ENCODE results near the gene BLVRB.
A peak's percentile ranks its signal among the peaks of the same experiment; 100 is the strongest.
"Not testable (repeated sequence)": the region's sequence is repeated elsewhere in the genome, so short reads cannot be mapped to it uniquely, and the experiment has no call there.

Gene BLVRB

DNA sequence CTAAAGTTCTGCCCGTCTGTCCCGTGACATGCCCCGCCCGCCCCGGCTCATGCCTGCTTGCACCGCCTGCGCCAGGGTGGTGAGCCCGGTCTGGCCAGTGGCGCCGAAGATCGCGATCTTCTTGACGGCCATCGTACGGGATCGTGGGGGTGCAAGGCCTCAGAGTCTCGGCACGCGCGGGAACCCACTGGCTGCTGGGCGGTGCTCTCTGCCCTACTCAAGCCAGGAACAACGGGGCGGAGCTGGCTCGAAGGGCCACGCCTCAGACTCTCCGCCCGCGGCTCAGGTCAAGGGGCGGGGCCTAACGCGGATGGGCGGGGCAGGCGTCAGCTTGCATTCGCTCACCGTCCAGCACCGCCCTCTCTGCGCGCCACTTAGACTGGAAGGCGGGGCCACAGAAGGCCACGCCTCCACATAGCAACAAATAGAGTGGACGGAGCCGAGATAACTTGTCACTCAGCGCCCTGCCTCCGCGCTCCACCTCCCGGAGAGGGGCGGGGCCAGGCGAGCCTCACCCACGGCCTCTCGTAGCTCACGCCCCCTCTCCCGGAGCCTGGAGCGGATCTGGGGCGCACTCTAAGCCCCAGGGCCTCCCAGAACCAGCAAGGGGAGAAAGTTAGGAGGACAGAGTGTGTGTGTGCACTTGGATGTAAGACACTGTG is at the start of gene BLVRB:
BLVRB (minus strand) TSS at position 189 of the 662 bp plus-strand sequence; CDS start at position 132, 57 bp downstream.
- DNase-seq: peak; percentile 100

DNA sequence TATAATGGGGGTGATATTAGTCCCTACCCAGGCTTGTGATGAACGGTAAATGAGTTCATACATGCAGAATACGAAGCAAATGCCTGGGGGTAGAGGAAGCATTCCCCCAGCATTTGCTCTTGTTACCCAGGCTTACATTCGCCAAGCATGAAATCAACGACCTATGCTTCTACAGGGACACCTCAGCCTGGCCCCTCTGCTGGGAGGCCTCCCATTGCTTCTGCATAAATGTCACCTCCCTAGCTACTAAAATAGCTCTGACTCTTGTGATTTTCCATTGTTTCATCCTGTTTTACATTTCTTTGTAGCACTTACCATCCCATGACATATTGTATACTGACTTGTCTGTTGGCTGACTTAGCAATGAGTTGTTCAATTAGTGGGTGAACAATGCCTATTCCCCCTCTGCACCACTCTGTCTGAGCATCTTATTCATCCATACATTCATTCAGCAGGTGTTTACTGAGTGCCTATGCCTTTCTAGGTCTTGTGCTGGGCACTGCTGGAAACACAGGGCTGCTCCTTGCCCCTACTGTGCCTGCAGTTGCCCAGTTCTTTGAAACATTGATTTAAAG is 48.3 kb upstream of the BLVRB start:
- DNase-seq: no peak

DNA sequence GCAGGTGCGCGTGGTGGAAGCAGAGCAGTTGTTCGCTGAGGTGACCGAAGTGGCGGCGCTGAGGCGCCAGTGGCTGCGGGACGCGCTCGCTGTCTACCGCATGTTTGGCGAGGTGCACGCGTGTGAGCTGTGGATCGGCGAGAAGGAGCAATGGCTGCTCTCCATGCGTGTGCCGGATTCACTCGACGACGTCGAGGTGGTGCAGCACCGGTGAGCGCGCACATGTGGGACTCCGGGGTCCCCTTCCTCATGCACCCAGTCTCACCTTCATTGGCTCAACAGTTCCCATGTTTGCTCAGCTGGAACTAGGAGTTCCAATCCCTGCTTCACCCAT is 47.8 kb upstream of the BLVRB start:
- no peak for DNase-seq

DNA sequence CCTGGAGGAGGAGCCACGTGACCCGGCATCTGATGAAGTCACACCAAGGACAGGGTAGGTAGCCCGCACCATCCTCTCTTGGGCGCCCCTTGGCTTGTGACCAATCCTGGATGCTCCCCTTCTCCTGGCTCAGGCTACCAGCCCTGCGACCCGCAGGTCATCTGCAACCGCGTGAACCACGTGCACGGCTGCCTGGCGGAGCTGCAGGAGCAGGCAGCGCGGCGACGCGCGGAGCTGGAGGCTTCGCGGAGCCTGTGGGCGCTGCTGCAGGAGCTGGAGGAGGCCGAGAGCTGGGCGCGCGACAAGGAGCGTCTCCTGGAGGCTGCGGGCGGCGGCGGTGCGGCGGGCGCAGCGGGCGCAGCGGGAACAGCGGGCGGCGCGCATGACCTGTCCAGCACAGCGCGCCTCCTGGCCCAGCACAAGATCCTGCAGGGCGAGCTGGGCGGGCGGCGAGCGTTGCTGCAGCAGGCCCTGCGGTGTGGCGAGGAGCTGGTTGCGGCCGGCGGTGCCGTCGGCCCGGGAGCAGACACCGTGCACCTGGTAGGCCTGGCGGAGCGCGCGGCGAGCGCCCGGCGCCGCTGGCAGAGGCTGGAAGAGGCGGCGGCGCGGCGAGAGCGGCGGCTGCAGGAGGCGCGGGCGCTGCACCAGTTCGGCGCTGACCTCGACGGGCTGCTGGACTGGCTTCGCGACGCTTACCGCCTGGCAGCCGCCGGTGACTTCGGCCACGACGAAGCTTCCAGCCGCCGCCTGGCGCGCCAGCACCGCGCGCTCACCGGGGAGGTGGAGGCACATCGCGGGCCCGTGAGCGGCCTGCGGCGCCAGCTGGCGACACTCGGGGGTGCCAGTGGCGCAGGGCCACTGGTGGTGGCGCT is 47.2 kb upstream of the BLVRB start:
- DNase-seq: no peak

DNA sequence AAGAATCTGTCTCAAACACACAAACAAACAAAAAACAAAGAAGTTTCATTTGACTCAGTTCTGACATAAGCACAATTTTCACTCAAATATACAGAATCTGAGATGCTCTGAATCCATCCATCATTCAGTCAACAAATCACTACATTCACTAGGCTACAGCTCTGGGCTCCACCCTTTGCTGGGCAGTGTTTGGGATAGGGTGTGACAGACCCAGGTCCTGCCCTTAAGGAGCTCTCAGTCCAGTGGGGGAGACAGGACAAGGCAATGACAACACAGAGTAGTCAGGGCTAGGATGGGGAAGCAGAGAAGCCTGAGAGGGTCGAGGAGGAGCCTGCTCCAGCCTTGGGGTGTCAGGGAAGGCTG is 46.5 kb upstream of the BLVRB start:
- DNase-seq: no peak

DNA sequence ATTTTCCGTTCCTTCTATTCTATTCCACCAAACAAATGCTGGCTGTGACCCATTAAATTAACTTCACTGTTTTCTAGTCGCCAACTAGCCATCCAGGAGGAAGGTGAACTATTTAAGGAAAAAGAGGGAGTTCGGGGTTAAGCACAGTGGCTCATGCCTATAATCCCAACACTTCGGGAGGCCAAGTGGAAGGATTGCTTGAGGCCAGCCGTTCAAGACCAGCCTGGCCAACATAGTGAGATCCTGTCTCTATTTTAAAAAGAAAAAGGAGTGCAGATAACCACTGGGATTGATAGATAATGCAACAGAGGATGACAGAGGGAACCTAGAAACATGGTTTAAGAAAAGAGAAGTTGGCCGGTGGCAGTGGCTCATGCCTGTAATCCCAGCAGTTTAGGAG is 45.9 kb upstream of the BLVRB start:
- no peak for DNase-seq

DNA sequence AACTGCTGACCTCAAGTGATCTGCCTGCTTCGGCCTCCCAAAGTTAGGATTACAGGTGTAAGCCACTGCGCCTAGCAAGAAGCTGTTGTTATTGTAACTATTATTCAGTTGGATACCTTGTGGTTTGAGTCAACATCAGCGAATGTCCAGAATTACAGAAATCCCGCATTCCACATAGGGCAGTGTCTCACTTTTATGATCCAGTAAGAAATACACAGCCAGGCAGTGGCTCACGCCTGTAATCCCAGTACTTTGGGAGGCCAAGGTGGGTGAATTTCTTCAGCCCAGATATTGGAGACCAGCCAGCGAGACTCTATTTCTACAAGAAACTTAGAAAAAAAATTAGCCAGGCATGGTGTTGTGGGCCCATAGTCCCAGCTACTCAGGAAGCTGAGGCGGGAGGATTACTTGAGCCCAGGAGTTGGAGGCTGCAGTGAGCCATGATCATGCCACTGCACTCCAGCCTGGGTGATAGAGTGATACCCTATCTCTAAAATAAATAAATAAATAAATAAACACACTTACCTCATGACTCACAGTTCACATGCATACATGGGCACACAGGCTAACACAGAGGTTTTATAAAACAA is 45.1 kb upstream of the BLVRB start:
- no peak for DNase-seq

DNA sequence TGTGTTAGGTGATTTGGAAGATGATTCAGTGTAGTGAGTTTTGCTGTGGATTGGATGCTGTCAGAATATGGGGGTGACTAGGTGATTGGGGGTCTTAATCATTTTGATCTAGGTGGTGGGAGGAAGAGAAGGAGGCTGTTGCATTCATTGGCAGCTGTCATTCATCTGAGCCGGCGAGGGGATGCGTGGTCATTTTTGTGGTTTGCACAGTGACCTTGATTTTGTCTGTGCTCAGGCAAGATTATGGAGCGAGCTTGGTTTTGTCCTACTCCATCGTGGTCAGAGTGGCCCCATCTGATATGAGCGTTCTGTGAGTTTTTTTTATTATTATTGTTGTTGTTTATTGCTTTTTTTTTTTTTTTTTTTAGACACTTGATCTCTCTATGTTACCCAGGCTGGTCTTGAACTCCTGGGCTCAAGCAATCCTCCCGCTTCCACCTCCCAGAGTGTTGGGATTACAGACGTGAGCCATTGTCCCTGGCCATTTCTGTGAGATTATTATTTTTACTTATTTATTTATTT is 43.3 kb upstream of the BLVRB start:
- no peak for DNase-seq

DNA sequence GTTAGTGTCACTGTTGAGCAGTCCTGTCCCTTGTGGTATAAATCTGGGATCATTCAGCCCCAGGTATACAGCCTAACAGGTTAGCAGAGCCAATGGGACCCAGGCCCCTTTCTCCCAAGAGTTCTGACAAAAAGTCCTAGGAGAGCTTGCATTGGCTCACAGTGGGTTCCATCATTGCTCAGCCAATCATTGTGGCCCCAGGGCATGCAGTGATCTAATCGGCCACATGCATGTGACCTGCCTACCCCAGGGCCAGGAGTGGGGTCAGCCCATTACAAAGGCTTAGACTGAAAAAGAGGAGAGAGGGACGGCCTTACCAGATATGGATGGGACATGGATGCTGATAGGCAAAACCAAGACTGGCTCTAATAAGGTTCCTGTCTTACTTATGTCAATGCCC is 42.3 kb upstream of the BLVRB start:
- no peak for DNase-seq

DNA sequence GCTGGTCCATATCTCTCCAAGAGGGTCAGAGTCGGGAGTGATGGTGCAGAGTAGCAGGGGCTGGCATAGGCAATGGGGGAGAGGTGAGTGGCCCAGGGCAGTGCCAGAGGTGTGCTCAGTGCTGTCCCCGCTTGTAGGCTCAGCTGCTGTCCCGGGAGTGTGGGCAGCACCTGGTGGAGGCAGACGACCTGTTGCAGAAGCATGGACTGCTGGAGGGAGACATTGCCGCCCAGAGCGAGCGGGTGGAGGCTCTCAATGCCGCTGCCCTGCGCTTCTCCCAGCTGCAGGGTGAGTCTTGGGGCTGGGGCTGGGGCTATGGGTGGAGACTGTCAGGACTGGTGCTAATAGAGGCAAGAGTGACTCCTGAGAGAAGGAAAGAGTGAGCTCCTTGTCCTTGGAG is 40.6 kb upstream of the BLVRB start:
- DNase-seq: no peak

DNA sequence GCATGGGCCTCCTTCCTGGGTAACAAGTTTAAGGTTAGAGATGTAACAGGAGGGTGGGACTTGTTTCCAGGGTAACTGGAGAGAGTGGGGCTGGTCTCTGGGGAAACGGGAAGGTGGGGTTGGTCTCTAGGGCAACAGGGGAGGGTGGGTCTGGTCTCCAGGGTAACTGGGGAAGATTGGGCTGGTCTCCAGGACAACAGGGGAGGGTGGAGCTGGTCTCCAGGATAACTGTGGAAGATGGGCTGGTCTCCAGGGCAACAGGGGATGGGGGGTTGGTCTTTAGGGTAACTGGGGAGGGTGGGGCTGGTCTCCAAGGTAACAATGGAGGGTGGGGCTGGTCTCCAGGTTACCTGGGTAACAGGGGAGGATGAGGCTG is 37.8 kb upstream of the BLVRB start:
- no peak for DNase-seq

DNA sequence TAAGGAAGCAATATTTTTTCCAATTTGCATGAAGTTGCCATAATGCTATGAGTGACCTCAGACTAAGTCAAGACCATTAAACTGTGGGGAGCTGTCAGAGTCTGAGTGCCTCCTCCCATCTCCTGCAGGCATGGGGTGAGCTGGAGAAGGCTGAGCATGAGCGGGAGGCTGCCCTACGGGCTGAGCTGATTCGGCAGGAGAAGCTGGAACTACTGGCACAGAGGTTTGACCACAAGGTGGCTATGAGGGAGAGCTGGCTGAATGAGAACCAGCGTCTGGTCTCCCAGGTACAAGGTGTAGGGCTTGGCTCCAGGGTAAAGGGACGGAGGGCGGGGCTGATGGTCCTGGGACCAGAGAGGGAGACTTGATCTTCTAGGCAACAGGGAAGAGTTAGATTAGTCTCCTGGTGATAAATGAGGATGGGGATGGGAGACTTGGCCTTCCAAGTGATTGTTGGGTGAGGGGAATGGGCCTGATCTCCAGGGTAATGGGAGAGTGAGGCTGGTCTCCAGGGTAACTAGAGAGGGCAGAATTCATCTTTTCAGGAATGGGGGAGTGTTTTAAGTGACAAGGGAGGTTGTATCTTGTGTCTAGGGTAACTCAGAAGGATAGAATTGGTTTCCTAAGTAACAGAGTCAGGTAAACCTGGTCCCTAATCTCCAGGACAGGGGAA is 37.2 kb upstream of the BLVRB start:
- no peak for DNase-seq

DNA sequence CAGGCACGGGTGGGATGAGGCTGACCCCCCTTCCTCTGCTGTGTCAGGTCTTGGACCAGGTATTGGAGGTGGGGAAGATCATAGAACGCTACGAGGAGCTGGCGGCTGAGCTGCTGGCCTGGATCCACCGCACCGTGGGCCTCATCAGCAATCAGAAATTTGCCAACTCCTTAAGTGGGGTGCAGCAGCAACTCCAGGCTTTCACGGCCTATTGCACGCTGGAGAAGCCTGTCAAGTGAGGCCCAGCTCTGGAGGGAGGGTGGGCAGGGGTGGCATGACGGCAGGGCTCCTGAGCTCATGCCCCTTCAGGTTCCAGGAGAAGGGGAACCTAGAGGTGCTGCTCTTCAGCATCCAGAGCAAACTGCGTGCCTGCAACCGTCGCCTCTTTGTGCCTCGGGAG is 36.5 kb upstream of the BLVRB start:
- no peak for DNase-seq

DNA sequence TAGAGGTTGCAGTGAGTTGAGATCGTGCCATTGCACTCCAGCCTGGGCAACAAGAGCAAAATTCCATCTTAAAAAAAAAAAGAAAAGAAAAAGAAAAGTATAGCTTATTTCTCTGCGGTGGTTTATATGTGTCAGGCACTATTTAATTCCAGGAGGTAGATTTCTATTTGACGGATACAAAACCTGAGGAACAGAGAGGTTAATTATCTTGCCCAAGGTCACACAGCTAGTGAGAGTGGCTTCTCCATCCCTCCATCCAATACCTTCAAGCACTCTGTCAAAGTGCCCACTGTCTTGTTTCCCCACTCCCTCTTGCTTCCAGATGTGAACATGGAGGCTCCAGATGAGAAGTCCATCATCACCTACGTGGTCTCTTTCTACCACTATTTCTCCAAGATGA is 36.1 kb upstream of the BLVRB start:
- no peak for DNase-seq

DNA sequence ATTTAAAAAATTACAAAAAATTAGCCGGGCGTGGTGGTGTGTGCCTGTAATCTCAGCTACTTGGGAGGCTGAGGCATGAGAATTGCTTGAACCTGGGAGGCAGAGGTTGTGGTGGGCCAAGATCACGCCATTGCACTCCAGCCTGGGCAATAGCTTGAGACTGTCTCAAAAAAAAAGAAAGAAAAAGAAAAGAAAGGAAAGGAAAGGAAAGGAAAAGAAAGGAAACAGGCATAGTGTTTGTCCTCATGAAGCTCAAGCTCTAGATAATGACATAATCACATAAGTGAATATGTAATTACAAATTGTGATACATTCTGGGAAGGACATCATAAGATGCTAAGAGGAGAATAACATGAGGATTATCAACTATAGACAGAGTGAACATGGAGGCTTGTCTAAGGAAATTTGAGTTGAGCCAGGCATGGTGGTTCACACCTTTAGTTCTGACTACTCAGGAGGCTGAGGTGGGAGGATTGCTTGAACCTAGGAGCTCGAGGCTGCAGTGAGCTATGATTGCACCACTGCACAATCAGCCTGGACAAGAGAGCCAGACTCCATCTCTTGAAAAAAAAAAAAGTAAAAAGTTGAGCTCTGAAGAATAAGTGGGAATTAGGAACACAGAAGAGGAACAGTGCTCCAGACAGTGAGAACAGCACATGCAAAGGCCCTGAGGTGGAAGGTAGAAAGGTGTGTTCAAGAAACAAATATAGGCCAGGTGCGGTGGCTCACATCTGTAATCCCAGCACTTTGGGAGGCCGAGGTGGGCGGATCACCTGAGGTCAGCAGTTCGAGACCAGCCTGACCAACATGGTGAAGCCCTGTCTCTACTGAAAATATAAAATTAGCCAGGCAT is 35.4 kb upstream of the BLVRB start:
- DNase-seq: not testable (repeated sequence)

DNA sequence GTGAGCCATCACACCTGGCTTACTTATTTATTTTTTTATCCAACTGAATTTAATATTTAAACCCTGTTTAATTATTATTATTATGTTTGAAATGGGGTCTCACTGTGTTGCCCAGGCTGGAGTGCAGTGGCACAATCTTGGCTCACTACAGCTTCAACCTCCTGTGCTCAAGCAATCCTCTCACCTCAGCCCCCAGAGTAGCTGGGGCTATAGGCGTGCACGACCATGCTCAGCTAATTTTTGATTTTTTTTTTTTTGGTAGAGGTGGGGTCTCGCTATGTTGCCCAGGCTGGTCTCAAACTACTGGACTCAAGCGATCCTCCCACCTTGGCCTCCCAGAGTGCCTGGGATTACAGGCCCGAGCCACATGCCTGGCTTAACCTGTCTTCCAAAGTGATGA is 33.8 kb upstream of the BLVRB start:
- no peak for DNase-seq

DNA sequence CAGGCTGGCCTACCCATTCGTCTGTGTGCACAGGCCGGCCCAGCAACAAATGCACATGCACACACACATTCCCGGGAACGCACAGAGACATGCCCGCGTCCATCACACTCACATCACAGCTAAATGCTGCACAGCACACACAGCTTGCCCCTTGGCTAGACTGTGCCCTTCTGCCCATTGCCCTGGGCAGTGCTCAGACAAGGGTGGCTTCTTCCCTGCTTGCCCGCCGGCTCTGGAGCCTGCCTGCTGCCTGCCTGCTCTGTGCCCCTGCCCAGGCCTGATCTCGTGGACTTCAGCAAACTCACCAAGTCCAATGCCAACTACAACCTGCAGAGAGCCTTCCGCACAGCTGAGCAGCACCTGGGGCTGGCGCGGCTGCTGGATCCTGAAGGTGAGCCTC is 31.7 kb upstream of the BLVRB start:
- no peak for DNase-seq

DNA sequence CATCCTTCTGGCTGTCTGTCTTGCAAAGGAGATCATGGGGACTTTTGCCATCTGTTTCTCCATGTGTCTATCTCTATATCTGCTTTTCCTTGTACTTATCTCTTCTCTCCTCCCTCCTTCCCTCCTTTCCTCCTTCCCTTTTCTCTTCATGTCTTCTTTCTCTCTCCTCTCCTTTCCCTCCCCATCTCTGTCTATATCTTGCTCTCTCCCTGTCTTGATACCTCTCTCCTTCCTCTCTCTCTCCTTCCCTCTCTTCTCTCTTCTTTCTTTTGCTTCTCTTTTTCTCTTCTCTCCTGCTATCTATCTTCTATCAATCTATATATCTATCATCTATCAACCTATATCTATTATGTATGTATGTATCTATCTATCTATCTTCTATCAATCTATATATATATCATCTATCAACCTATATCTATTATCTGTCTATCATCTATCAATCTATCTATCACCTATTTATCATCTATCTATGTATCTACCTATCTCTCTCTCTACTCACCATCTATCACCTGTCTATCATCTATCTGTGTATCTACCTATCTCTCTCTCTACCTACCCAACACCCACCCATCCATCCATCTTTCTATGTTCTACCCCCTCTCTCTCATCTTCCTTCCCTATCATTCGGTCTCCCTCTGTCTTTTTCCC is 28.8 kb upstream of the BLVRB start:
- DNase-seq: no peak

DNA sequence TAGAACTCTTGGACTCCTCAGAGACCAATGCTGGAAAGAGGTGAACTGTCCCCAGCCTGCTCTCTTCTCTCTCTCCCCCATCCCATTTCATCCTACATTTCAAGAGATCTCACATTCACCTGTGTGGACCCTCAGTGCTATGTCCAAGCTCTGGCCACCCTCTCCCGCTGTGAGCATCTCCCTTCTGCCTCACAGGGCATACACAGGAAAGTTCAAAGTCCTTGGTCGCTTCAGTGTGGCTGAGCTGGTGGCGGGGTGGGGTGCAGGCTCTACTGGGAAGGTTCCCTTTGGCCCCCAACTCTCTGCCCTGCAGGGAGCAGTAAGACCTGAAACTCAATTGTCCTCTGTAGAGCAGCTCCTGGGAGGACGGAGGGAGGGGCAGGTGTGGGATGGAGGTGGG is 28.2 kb upstream of the BLVRB start:
- DNase-seq: no peak

DNA sequence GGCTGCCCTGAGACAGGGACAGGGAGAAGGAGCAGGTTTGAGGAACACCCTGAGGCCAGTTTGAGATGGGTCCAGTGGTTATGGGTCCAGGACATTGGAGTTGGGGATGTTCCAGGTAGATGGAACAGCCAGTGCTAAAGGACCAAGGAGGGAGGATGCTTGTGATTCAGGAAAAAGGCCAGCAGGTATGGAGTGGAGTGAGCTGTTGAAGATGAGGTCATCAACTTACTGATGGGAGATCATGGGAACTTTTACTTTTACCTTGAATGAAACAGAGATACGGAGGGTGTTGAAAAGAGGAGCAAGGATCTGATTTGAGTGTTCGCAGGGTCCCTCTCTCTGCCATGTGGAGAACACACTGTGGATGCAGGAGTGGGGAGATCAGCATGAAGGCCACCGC is 26.7 kb upstream of the BLVRB start:
- no peak for DNase-seq

DNA sequence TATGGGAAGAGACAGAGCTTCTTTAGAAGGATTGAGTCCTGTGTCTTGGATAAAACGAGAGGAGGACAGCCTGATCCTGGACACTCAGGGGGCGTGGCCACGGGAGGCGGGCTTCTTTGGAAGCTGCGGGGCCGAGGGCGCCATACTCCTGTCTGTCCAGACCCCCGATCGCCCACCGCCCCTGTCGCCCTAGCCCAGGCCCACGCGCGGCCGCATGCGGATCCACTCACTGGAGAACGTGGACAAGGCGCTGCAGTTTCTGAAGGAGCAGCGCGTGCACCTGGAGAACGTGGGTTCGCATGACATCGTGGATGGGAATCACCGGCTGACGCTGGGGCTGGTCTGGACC is 24.3 kb upstream of the BLVRB start:
- no peak for DNase-seq

DNA sequence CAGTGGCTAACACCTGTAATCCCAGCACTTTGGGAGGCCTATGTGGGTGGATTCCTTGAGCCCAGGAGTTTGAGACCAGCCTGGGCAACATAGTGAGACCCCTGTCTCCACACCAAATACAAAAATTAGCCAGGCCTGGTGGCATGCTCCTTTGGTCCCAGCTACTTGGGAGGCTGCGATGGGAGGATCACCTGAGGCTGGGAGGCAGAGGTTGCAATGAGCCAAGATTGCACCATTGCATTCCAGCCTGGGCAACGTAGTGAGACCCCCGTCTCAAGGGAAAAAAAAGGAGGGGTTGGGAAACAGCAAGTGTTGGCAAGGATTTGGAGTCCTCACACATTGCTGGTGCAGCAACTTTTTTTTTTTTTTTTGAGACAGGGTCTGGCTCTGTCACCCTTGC is 20.5 kb upstream of the BLVRB start:
- no peak for DNase-seq

Measured in activated CD8-positive, alpha-beta memory T cell treated with anti-CD3 and anti-CD28 coated beads, Interleukin-2, amount 50 U/mL, for 48 hours (primary cell).